Hepatocyte (in vitro differentiated cells): ENCODE data around the gene HNRNPUL1. TPM values are rescaled to one million over a fixed set of nuclear protein-coding genes. Genes with fewer than 3 reads are reported as not detected.

Experiments used
- DNase-seq: peaks from one replicate; pipeline ENCODE4 v3.0.0-alpha.2; 2016; ENCODE audit warnings: low spot score
- H2AFZ ChIP-seq: fragments of 200-600 bp; sonication (generic); 2 replicates; pipeline ENCODE4 v1.6.0; 2016; ENCODE audit warnings: antibody characterized with exemption, mild to moderate bottlenecking
- H3K27ac ChIP-seq: fragments of 200-600 bp; sonication (generic); 2 replicates; pipeline ENCODE4 v1.5.1; 2016; ENCODE audit warnings: mild to moderate bottlenecking
- H3K27me3 ChIP-seq: fragments of 200-600 bp; sonication (generic); 2 replicates; pipeline ENCODE4 v1.6.1; 2016
- H3K36me3 ChIP-seq: fragments of 200-600 bp; sonication (generic); replicated peaks from 2 replicates; pipeline ENCODE4 v1.5.1; 2016; ENCODE audit warnings: low read depth; ENCODE audit not compliant: insufficient read depth
- H3K4me1 ChIP-seq: fragments of 200-600 bp; sonication (generic); 2 replicates; pipeline ENCODE4 v1.5.1; 2016; ENCODE audit warnings: mild to moderate bottlenecking, moderate library complexity; ENCODE audit not compliant: insufficient read depth
- H3K4me2 ChIP-seq: fragments of 200-600 bp; sonication (generic); 2 replicates; pipeline ENCODE4 v1.6.0; 2016
- H3K4me3 ChIP-seq: fragments of 200-600 bp; sonication (generic); 2 replicates; pipeline ENCODE4 v1.5.1; 2016; ENCODE audit warnings: mild to moderate bottlenecking
- H3K79me2 ChIP-seq: fragments of 200-600 bp; sonication (generic); 2 replicates; pipeline ENCODE4 v1.6.0; 2017; ENCODE audit warnings: mild to moderate bottlenecking
- H3K9me2 ChIP-seq: fragments of 200-600 bp; sonication (generic); replicated peaks from 2 replicates; pipeline ENCODE4 v1.6.0; 2017; ENCODE audit warnings: mild to moderate bottlenecking; ENCODE audit not compliant: insufficient read depth
- H3K9me3 ChIP-seq: fragments of 200-600 bp; sonication (generic); 2 replicates; pipeline ENCODE4 v1.5.1; 2016; ENCODE audit warnings: low read depth, mild to moderate bottlenecking
- H4K20me1 ChIP-seq: fragments of 200-600 bp; sonication (generic); 2 replicates; pipeline ENCODE4 v1.6.0; 2016; ENCODE audit warnings: mild to moderate bottlenecking; ENCODE audit not compliant: insufficient read depth, poor library complexity, severe bottlenecking
- EZH2 ChIP-seq: fragments of 200-600 bp; sonication (generic); IDR thresholded peaks from 2 replicates; pipeline ENCODE4 v1.6.1; 2016; ENCODE audit warnings: antibody characterized with exemption, mild to moderate bottlenecking, borderline replicate concordance
- EZH2phosphoT487 ChIP-seq: fragments of 200-600 bp; sonication (generic); IDR thresholded peaks from one replicate; pipeline ENCODE4 v1.6.1; 2018; ENCODE audit warnings: antibody characterized with exemption, mild to moderate bottlenecking, low read depth, moderate library complexity; ENCODE audit not compliant: unreplicated experiment, severe bottlenecking
- WGBS: methylation state at CpG from one replicate; pipeline ENCODE4 v1.1.6; 2016; ENCODE audit warnings: low lambda C conversion rate; ENCODE audit errors: missing lambda C conversion rate; 5-methylcytosine and 5-hydroxymethylcytosine counted together
- polyA plus RNA-seq: library from polyadenylated mRNA; unstranded; fragments of >200 nt; fragmentation: Nextera tagmentation; extraction: Ambion mirVana; gene quantifications from 2 replicates; pipeline ENCODE4 v1.2.1, GENCODE V29; 2016
- total RNA-seq: library from RNA; depleted of rRNA; stranded (reverse); fragments of >200 nt; gene quantifications from 2 replicates; pipeline ENCODE4 v1.2.3, GENCODE V29; 2014
- TF ChIP-seq, protein P1 (sequence below): fragments of 200-600 bp; sonication (generic); IDR thresholded peaks from 2 replicates; pipeline ENCODE4 v1.5.1; 2016; ENCODE audit warnings: antibody characterized with exemption, mild to moderate bottlenecking; ENCODE audit not compliant: poor library complexity

HNRNPUL1 gene
- total and polyA plus RNA-seq, 2 experiments from 2014 or later: 98.5 to 115 TPM

DNA sequence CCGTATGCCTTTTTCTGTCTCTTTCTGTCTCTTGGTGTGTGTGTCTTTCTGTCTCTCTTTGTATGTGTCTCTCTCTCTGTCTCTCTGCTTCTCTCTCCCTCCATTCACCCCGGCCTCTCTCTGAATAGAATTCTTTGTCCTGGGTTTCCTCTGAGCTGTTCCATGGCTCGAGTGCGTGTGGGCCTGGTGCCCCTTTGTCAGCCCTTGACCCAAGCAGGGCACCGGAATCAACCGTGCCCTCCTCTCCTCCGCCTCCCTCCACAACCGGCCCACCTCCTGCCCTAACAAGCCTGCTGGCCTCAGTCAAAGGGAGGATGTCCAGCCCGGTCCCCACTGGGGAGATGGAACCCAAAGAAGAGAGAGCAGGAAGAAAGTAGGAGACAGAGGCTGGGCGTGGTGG, 41.9 kb upstream of the HNRNPUL1 start:
- Histone ChIP-seq H2AFZ (no peak overlapping the region), H4K20me1 (no peaks in the 10 kb centered on the region), H3K79me2 (peaks cover 13% of the 10 kb centered on the region), H3K36me3 (no peaks in the 10 kb centered on the region), H3K9me3 (no peaks in the 10 kb centered on the region), H3K9me2 (no peaks in the 10 kb centered on the region), H3K4me3 (no peak overlapping the region), H3K4me1 (peaks cover 28% of the 10 kb centered on the region), H3K4me2 (no peak overlapping the region), H3K27ac (no peak overlapping the region), H3K27me3 (no peaks in the 10 kb centered on the region)
- TF ChIP-seq, protein P1, sequence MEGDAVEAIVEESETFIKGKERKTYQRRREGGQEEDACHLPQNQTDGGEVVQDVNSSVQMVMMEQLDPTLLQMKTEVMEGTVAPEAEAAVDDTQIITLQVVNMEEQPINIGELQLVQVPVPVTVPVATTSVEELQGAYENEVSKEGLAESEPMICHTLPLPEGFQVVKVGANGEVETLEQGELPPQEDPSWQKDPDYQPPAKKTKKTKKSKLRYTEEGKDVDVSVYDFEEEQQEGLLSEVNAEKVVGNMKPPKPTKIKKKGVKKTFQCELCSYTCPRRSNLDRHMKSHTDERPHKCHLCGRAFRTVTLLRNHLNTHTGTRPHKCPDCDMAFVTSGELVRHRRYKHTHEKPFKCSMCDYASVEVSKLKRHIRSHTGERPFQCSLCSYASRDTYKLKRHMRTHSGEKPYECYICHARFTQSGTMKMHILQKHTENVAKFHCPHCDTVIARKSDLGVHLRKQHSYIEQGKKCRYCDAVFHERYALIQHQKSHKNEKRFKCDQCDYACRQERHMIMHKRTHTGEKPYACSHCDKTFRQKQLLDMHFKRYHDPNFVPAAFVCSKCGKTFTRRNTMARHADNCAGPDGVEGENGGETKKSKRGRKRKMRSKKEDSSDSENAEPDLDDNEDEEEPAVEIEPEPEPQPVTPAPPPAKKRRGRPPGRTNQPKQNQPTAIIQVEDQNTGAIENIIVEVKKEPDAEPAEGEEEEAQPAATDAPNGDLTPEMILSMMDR: no peak
- TF ChIP-seq EZH2 (no peak), EZH2phosphoT487 (no peak)
- DNase-seq: no peak
- 94% methylated on average over 10 of the region's 10 CpGs for whole genome bisulfite sequencing

GRCh38 chr19:41223431-41224234, 40.5 kb upstream of the HNRNPUL1 start:
- Histone ChIP-seq H3K4me3 (no peak overlapping the region), H3K36me3 (no peaks in the 10 kb centered on the region), H3K27ac (peak overlapping the region; percentile 97), H3K4me1 (peaks cover 31% of the 10 kb centered on the region), H3K9me2 (no peaks in the 10 kb centered on the region), H2AFZ (no peak overlapping the region), H3K9me3 (no peaks in the 10 kb centered on the region), H3K79me2 (peaks cover 14% of the 10 kb centered on the region), H3K27me3 (no peaks in the 10 kb centered on the region), H4K20me1 (no peaks in the 10 kb centered on the region), H3K4me2 (no peak overlapping the region)
- TF ChIP-seq, protein P1: no peak
- TF ChIP-seq EZH2 (no peak), EZH2phosphoT487 (no peak)
- DNase-seq: peak; percentile 71
- 65% methylated on average over 8 of the region's 8 CpGs for WGBS

GRCh38 chr19:41224632-41225031, 39.5 kb upstream of the HNRNPUL1 start:
- Histone ChIP-seq H3K9me2 (no peaks in the 10 kb centered on the region), H3K4me2 (no peak overlapping the region), H4K20me1 (no peaks in the 10 kb centered on the region), H3K36me3 (no peaks in the 10 kb centered on the region), H3K4me1 (peaks cover 31% of the 10 kb centered on the region), H3K27me3 (no peaks in the 10 kb centered on the region), H3K27ac (peak overlapping the region; percentile 97), H3K9me3 (no peaks in the 10 kb centered on the region), H2AFZ (no peak overlapping the region), H3K4me3 (no peak overlapping the region), H3K79me2 (peaks cover 9% of the 10 kb centered on the region)
- 94% methylated on average over 7 of the region's 7 CpGs for WGBS
- TF ChIP-seq EZH2phosphoT487 (no peak), EZH2 (no peak)
- TF ChIP-seq, protein P1: no peak
- no peak for DNase-seq
